ENCODE data around the gene DNAAF3. TPM values are rescaled to one million over a fixed set of nuclear protein-coding genes. Genes with fewer than 3 reads are reported as not detected.
A peak's percentile ranks its signal among the peaks of the same experiment; 100 is the strongest.

DNAAF3 gene
- polyA plus RNA-seq, 2 donors: 0.44 to 1.1 TPM

DNA sequence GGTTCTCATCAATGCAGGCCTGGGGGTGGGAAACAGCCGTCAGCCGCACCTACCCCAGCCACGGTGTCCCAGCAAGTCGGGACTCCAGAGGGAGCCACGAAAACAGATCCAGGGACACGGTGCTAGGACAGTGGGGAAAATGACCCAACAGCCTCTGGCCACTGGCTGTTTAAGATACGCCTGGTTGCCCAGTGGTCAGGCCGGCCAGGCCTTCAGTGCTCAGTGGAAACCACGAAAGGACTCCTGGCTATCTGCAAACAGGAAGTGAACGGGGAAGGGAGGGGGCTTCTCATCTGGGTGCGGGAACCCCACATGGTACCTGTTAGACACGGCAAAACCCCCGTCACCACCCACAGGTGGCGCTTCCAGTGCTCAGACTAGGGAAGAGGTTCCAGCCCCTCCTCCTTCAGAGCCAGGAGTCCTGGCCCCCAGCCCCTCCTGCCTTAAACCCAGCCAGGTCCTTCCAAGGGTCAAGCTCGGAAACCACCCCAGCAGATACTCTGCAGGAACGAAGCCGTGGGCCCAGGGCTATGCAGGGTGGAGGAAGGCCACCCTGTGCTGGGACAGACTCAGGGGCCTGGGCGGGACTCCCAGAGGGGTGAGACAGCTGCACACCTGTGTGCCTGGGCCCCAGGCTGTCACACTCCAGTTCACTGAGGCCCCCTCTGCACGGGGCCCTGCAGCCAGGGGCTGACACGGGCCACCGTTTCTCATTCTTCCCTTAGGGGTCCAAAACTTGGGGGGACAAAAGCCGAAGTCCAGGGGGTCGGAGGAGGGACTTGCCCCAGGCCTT lies 53.4 kb downstream of the DNAAF3 start:
- Histone ChIP-seq H3K36me3 (ENCODE audit: control insufficient read depth in 2 of 2, insufficient read depth in 2 of 2, low read length in 1 of 2) (peaks cover 0 to 23% of the 10 kb centered on the region in 2 donors), H3K27ac (ENCODE audit: low read depth in 2 of 2, low read length in 1 of 2) (peak overlapping the region; percentile 78 to 86), H3K4me1 (ENCODE audit: control insufficient read depth in 2 of 2, insufficient read depth in 2 of 2, low read length in 1 of 2) (peaks cover 11 to 22% of the 10 kb centered on the region in 2 donors), H3K4me3 (ENCODE audit: low read depth in 1 of 2, low read length in 2 of 2) (no peak overlapping the region), H3K9me3 (ENCODE audit: control insufficient read depth in 2 of 2, insufficient read depth in 1 of 2, low read depth in 1 of 2, low read length in 1 of 2) (no peaks in the 10 kb centered on the region), H3K27me3 (ENCODE audit: control insufficient read depth in 1 of 2, insufficient read depth in 2 of 2, low read length in 2 of 2) (no peaks in the 10 kb centered on the region)
- 64 to 68% methylated on average over 23 of the region's 23 CpGs for WGBS, 2 donors

DNA sequence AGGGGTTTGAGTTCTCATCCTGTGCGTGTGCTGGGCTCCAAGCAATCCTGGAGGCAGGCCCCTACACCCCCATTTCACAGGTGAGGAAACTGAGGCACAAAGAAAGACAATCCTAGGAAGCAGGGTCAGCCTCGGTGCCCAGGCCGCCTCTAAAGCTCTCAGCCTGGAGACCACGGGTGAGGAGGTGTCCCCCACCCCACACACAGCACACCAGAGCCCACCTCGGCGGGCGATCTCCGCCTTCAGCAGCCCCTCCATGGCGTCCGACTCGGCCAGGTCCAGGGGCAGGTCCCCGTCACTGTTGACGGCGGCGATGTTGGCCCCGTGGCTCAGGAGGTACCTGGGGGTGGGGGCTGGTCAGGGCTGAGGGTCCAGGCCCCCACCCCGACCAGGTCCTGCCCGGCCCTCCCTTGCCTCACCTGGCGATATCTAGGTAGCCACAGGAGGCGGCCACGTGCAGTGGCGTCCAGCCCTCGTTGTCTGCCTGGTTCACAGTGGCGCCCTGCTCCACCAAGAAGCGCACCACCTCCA lies 54.1 kb downstream of the DNAAF3 start:
- WGBS, 2 donors: 93 to 94% methylated on average over 25 of the region's 25 CpGs
- H3K9me3 ChIP-seq (ENCODE audit: control insufficient read depth in 2 of 2, insufficient read depth in 1 of 2, low read depth in 1 of 2, low read length in 1 of 2): no peaks in the 10 kb centered on the region
- peaks cover 0 to 23% of the 10 kb centered on the region in 2 donors for H3K36me3 ChIP-seq (ENCODE audit: control insufficient read depth in 2 of 2, insufficient read depth in 2 of 2, low read length in 1 of 2)
- no peak overlapping the region for H3K4me3 ChIP-seq (ENCODE audit: low read depth in 1 of 2, low read length in 2 of 2)
- peaks cover 11 to 22% of the 10 kb centered on the region in 2 donors for H3K4me1 ChIP-seq (ENCODE audit: control insufficient read depth in 2 of 2, insufficient read depth in 2 of 2, low read length in 1 of 2)
- H3K27me3 ChIP-seq (ENCODE audit: control insufficient read depth in 1 of 2, insufficient read depth in 2 of 2, low read length in 2 of 2): no peaks in the 10 kb centered on the region
- H3K27ac ChIP-seq (ENCODE audit: low read depth in 2 of 2, low read length in 1 of 2): peak overlapping the region; percentile 78 to 86

DNA sequence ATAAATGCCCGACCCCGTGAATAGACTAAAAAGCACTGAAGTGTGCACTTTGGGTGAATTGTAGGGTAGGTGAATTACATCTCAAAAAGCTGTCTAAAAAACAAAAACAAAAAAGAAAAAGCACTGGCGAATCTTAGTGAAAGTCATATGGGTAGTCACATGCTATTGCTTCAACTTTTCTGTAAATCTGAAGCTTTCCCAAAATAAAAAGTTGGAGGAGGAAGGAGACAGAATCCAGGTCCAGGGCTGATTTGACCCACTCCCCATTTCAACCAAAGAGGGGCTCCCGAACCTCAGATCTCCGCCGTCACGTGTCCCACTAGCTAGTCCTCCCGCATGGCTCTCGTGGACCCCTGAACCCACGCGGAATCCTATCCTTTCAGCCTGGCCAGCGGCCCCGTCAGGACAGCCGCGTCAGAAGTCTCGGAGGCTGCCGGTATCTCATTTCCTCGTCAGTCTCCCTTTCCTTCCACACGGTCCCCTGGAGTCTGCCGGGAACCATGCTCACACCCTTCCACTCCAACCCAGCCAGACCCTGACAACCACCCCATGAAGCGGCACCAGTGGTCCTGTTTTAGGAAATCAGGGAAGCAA lies 55.1 kb downstream of the DNAAF3 start:
- 73 to 75% methylated on average over 21 of the region's 21 CpGs for WGBS, 2 donors
- H3K9me3 ChIP-seq (ENCODE audit: control insufficient read depth in 2 of 2, insufficient read depth in 1 of 2, low read depth in 1 of 2, low read length in 1 of 2): no peaks in the 10 kb centered on the region
- peak overlapping the region; percentile 59 to 78 for H3K27ac ChIP-seq (ENCODE audit: low read depth in 2 of 2, low read length in 1 of 2)
- H3K4me3 ChIP-seq (ENCODE audit: low read depth in 1 of 2, low read length in 2 of 2): no peak overlapping the region
- no peaks in the 10 kb centered on the region for H3K27me3 ChIP-seq (ENCODE audit: control insufficient read depth in 1 of 2, insufficient read depth in 2 of 2, low read length in 2 of 2)
- peaks cover 0 to 27% of the 10 kb centered on the region in 2 donors for H3K36me3 ChIP-seq (ENCODE audit: control insufficient read depth in 2 of 2, insufficient read depth in 2 of 2, low read length in 1 of 2)
- H3K4me1 ChIP-seq (ENCODE audit: control insufficient read depth in 2 of 2, insufficient read depth in 2 of 2, low read length in 1 of 2): peaks cover 11 to 17% of the 10 kb centered on the region in 2 donors

DNA sequence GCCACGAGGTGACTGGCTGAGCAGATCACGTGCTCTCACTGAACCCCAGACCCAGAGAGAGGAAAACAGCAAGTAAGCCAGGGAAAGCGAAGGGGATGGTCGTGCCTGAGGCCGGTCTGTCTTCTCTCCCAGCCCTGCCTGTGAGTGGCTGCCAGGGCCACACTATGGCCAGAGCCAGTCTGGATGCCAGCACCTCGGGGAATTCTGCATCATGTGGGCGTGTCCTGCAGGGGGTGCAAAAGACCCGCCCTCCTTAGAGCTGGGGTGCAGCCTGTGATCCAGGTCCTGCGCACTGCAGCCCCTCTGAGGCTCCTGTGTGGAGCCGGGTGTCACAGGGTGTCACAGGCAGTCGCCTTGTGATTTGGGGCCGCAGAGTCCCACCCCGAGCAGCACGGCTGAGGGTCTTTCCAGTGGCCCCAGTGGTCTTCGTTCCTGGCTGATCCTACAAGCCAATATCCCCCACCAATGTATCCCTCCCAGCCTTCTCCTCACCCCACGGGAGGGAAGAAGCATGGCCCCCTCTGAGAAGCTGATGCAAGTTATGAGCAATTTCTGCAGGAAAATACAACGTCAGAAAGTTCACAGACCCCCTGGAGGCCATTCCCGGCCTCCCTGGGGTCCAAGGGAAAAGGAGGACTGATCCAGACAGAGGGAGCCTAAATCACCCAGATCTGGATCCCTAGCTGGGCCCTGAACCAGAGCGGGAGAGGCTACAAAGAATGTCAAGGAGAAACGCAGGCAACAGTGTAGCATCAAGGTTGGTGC lies 56.7 kb downstream of the DNAAF3 start:
- 79 to 84% methylated on average over 20 of the region's 20 CpGs for WGBS, 2 donors
- peaks cover 0 to 29% of the 10 kb centered on the region in 2 donors for H3K36me3 ChIP-seq (ENCODE audit: control insufficient read depth in 2 of 2, insufficient read depth in 2 of 2, low read length in 1 of 2)
- H3K4me1 ChIP-seq (ENCODE audit: control insufficient read depth in 2 of 2, insufficient read depth in 2 of 2, low read length in 1 of 2): peaks cover 7 to 11% of the 10 kb centered on the region in 2 donors
- no peaks in the 10 kb centered on the region for H3K27me3 ChIP-seq (ENCODE audit: control insufficient read depth in 1 of 2, insufficient read depth in 2 of 2, low read length in 2 of 2)
- H3K4me3 ChIP-seq (ENCODE audit: low read depth in 1 of 2, low read length in 2 of 2): no peak overlapping the region
- peak overlapping the region in 1 of 2 donors; percentile 2 for H3K27ac ChIP-seq (ENCODE audit: low read depth in 2 of 2, low read length in 1 of 2)
- no peaks in the 10 kb centered on the region for H3K9me3 ChIP-seq (ENCODE audit: control insufficient read depth in 2 of 2, insufficient read depth in 1 of 2, low read depth in 1 of 2, low read length in 1 of 2)

Other genes starting within 250 kb of the DNAAF3 start
- gene NLRP7, start 219.1 kb downstream of the DNAAF3 start, polyA plus RNA-seq: not detected
- 10 to 100 TPM in 1 of 2 donors, 1 to 10 TPM in 1; 3.8 to 20.5 TPM for gene NLRP2, start 200.2 kb downstream of the DNAAF3 start, polyA plus RNA-seq
- 1 to 10 TPM in 1 of 2 donors, under 1 TPM in 1; 0.45 to 1.6 TPM for gene GP6, start 128.3 kb downstream of the DNAAF3 start, polyA plus RNA-seq
- gene RDH13, start 103.5 kb downstream of the DNAAF3 start, polyA plus RNA-seq: 10 to 100 TPM; 32.5 to 60.6 TPM
- gene EPS8L1, start 90.7 kb downstream of the DNAAF3 start, polyA plus RNA-seq: 1,000 to 10,000 TPM in 1 of 2 donors, 100 to 1,000 TPM in 1; 578 to 1,427 TPM
- 100 to 1,000 TPM in 1 of 2 donors, 10 to 100 TPM in 1; 77.7 to 100 TPM for gene PPP1R12C, start 49.0 kb downstream of the DNAAF3 start, polyA plus RNA-seq
- 10 to 100 TPM in 1 of 2 donors, 1 to 10 TPM in 1; 6.1 to 10.9 TPM for gene TNNT1, start 17.4 kb downstream of the DNAAF3 start, polyA plus RNA-seq
- 1 to 10 TPM; 1.0 to 2.6 TPM for gene TNNI3, start 8.9 kb downstream of the DNAAF3 start, polyA plus RNA-seq
- under 1 TPM in 1 of 2 donors, not detected in 1; 0.05 TPM for gene SYT5, start 13.7 kb upstream of the DNAAF3 start, polyA plus RNA-seq
- gene PTPRH, start 42.9 kb upstream of the DNAAF3 start, polyA plus RNA-seq: under 1 TPM; 0.10 to 0.19 TPM
- gene TMEM86B, start 62.1 kb upstream of the DNAAF3 start, polyA plus RNA-seq: 1 to 10 TPM; 2.3 to 6.0 TPM
- 10 to 100 TPM; 29.8 to 30.6 TPM for gene PPP6R1, start 92.4 kb upstream of the DNAAF3 start, polyA plus RNA-seq
- gene HSPBP1, start 113.5 kb upstream of the DNAAF3 start, polyA plus RNA-seq: 10 to 100 TPM; 30.9 to 44.9 TPM
- gene BRSK1, start 117.4 kb upstream of the DNAAF3 start, polyA plus RNA-seq: 1 to 10 TPM in 1 of 2 donors, under 1 TPM in 1; 0.96 to 1.0 TPM
- under 1 TPM in 1 of 2 donors, not detected in 1; 0.12 TPM for gene TMEM150B, start 158.7 kb upstream of the DNAAF3 start, polyA plus RNA-seq
- 1 to 10 TPM; 5.0 to 9.4 TPM for gene KMT5C, start 173.3 kb upstream of the DNAAF3 start, polyA plus RNA-seq
- gene COX6B2, start 188.1 kb upstream of the DNAAF3 start, polyA plus RNA-seq: under 1 TPM; 0.48 to 0.53 TPM
- not detected for gene GARIN5B, start 196.6 kb upstream of the DNAAF3 start, polyA plus RNA-seq
- gene IL11, start 203.8 kb upstream of the DNAAF3 start, polyA plus RNA-seq: under 1 TPM; 0.47 to 0.51 TPM
- gene TMEM190, start 210.2 kb upstream of the DNAAF3 start, polyA plus RNA-seq: not detected
- under 1 TPM; 0.49 to 0.98 TPM for gene TMEM238, start 217.7 kb upstream of the DNAAF3 start, polyA plus RNA-seq
- 1,000 to 10,000 TPM; 2,179 to 2,435 TPM for gene RPL28, start 219.3 kb upstream of the DNAAF3 start, polyA plus RNA-seq
- 10 to 100 TPM; 12.8 to 24.1 TPM for gene UBE2S, start 241.2 kb upstream of the DNAAF3 start, polyA plus RNA-seq